Measurements from ENCODE around the gene LSG1.

- TF ChIP-seq POLR2A (IDR thresholded peaks at IDR 0.05): no peak
- TF ChIP-seq, protein P1, sequence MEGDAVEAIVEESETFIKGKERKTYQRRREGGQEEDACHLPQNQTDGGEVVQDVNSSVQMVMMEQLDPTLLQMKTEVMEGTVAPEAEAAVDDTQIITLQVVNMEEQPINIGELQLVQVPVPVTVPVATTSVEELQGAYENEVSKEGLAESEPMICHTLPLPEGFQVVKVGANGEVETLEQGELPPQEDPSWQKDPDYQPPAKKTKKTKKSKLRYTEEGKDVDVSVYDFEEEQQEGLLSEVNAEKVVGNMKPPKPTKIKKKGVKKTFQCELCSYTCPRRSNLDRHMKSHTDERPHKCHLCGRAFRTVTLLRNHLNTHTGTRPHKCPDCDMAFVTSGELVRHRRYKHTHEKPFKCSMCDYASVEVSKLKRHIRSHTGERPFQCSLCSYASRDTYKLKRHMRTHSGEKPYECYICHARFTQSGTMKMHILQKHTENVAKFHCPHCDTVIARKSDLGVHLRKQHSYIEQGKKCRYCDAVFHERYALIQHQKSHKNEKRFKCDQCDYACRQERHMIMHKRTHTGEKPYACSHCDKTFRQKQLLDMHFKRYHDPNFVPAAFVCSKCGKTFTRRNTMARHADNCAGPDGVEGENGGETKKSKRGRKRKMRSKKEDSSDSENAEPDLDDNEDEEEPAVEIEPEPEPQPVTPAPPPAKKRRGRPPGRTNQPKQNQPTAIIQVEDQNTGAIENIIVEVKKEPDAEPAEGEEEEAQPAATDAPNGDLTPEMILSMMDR (IDR thresholded peaks at IDR 0.05): no peak
These were observed 61.3 kb downstream of the LSG1 start for GRCh38 chr3:194610689-194611088.

Data from adrenal gland (tissue), 5 donors.